Lower leg skin (tissue), 3 donors: ENCODE results near the gene FNDC3B.

ENCODE experiments used
- POLR2A ChIP-seq, 2 donors: fragments of 450-650 bp; IDR thresholded peaks; one replicate each; pipeline ENCODE4 v1.6.1; 2016 to 2017; ENCODE audit warnings: antibody characterized with exemption in 2 of 2, mild to moderate bottlenecking in 1 of 2, moderate library complexity in 1 of 2
- TF ChIP-seq, protein P1 (sequence below), 3 donors: fragments of 450-650 bp; IDR thresholded peaks; one replicate each; pipeline ENCODE4 v1.5.1; 2016; ENCODE audit warnings: antibody characterized with exemption in 3 of 3, mild to moderate bottlenecking in 3 of 3, moderate library complexity in 2 of 3

DNA sequence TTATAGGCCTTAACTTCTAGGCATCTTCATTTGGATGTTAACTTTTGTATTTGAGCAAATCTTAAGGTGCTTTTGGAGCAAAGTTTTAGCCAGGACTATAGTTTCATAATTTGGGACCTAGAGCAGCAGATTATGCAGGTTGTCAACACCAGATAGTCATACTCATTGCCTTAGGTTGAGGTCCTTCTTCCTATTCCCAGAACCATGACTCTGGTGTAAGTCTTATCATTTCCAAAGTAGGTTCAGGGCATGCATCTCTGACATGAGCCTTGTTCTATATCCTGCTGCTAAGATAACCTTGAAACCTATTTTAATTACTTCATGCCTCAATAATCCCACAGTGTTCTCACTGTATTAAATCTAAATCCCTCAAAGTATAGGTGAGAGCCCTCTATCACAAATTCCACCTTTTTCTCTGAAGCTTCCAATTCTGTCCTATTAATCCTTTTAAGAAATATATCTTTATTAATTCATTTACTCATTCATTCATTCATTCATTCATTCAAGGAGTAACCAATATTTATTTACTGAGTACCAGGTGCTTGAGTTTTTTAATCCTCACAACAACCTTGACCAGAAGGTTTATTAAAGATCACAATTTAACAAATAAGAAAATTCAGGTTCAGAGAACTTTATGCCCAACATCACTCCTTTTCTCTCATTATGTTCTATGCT, 2.7 kb upstream of the FNDC3B start:
- TF ChIP-seq, protein P1, sequence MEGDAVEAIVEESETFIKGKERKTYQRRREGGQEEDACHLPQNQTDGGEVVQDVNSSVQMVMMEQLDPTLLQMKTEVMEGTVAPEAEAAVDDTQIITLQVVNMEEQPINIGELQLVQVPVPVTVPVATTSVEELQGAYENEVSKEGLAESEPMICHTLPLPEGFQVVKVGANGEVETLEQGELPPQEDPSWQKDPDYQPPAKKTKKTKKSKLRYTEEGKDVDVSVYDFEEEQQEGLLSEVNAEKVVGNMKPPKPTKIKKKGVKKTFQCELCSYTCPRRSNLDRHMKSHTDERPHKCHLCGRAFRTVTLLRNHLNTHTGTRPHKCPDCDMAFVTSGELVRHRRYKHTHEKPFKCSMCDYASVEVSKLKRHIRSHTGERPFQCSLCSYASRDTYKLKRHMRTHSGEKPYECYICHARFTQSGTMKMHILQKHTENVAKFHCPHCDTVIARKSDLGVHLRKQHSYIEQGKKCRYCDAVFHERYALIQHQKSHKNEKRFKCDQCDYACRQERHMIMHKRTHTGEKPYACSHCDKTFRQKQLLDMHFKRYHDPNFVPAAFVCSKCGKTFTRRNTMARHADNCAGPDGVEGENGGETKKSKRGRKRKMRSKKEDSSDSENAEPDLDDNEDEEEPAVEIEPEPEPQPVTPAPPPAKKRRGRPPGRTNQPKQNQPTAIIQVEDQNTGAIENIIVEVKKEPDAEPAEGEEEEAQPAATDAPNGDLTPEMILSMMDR (IDR thresholded peaks at IDR 0.05): no peak
- no peak for TF ChIP-seq POLR2A (IDR thresholded peaks at IDR 0.05)
